Measurements from ENCODE around the gene PIGN. TPM values are rescaled to one million over a fixed set of nuclear protein-coding genes. Genes with fewer than 3 reads are reported as not detected.

Gene PIGN
- total RNA-seq, 1 donor from 2014 or later = 24.8 TPM

DNA sequence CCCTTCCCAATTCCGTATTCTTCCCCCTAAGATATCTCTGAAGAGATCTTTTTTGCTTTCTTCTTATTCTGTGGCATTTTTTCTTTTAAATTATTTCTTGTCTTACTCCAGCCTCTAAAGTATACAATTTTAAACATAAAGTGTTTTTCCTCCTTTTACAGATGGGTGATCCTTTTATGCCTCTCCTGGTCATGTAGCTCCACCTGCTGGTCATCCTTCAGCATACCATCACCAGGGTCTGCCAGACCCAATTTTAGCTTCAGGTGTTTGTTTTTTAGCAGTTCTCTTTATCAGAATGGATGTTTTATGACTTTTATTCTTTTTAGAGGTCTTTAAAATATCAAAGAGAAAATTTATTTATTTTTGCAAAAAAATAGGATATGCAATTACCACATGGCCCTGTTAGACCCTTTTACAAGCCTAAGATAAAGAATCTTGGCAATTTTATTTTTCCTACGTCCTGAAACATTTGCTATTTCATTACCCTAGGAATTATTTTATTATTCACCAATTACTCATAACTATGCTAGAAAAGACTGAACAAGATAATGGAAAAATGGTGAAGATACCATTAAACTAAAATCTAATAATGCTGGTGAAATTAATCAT is 55.5 kb downstream of the PIGN start:
- intact Hi-C loops (cut with DNase I) = loop anchor here (5.0 to 10.0 kb wide), 4 partner anchors 229 to 1044 kb away; no protein-coding TSS in a partner anchor
- DNase-seq (ENCODE audit: low spot score) = no peak

DNA sequence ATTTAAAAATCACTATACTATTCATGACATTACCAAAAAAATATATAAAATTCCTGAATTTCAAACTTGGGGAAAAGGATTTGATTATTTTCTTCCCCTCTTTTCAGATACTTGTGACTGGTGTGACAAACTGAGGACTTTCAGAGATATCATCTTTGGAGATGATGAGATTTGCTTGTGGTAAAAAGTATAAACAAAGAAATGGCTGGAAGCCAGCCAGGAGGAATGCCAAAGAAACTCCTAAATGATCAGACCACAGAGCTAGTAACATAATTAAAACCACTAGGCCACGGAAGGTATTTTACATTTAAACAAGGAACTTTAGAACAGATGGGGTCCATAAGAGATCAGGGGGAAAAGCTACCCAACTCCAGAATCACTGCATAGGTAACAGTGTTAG is 58.7 kb downstream of the PIGN start:
- intact Hi-C loops (cut with DNase I) = no loop called here
- no peak for DNase-seq (ENCODE audit: low spot score)

GRCh38 chr18:62126737-62127136 is 60.1 kb downstream of the PIGN start:
- no peak for DNase-seq (ENCODE audit: low spot score)
- intact Hi-C loops (cut with DNase I) = no loop called here

DNA sequence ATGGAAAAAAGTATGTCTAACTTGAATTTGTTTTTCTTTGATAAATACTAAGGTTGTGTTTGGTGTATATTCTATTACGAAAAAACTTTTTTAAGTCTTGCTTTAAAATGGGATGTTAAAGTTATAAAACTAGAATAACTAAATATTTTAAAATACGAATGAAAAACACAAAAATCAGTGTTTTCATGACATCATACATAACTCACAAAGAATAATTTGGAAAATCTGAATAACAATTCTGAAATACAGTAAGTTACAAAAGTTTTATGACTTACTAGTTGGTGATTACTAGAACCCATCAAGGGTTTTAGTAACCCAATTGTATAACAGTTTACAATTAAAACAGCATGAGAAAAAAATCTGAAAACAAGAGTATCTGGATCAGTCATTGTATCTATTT is 61.2 kb downstream of the PIGN start:
- no peak for DNase-seq (ENCODE audit: low spot score)
- intact Hi-C loops (cut with DNase I) = no loop called here

DNA sequence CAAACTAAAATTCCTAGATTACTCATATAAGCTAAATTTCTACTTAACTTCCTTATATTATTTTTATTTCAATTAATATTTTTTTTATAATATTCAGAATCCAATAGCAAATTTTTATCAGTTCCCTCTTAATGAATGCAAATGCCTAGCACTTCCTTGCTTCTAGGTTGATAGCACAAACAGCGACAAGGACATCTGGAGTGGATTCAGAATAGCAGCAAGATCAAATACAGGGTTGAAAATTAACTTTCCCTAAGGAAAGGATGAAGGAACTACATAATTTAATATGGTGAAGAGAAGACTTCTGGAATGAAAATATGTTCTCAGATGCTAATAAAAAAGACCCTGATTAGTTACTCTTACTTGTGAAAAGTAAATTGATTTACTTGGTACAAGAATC is 64.5 kb downstream of the PIGN start:
- intact Hi-C loops (cut with DNase I) = no loop called here
- no peak for DNase-seq (ENCODE audit: low spot score)

- DNase-seq (ENCODE audit: low spot score) = no peak
- intact Hi-C loops (cut with DNase I) = no loop called here
These were observed 67.0 kb downstream of the PIGN start for GRCh38 chr18:62119884-62120283.

DNA sequence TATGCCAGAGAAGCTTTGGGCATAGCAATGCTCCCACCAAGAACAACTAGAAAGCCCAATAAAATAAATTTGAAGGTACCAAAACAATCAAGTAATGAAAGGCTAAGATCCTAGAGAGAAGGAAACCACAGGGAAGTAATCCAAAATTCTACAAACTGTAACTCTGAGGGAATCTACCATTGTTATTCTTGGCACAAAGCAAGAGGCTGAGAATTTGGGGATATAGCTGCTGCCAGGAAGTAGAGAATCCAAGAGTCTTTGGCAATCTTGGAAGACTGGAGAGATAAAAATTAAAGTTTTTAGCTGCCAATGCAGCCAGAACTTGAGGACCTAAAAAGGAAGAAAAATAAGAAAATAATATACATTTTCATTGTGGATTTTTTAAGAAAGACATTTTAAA is 68.5 kb downstream of the PIGN start:
- intact Hi-C loops (cut with DNase I) = no loop called here
- DNase-seq (ENCODE audit: low spot score) = no peak

GRCh38 chr18:62109676-62110075 is 77.2 kb downstream of the PIGN start:
- intact Hi-C loops (cut with DNase I) = no loop called here
- no peak for DNase-seq (ENCODE audit: low spot score)

DNA sequence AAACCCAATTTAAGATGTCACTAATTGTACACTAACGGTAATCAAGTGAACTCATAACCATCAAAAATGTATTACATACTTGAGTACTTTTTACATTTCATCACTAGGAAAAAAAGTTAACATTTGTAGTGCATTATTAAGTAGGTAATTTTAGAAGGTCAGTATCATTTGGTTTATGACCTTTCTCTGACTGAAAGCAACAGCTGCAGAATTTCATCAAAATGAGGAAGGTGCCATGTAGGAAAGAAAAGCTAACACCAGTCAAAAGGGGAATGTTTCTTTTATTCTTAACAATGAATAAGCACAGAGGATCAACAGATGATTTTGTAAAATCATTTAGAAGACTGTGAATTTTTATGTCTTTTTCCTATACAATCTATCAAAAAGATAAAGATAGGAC is 79.0 kb downstream of the PIGN start:
- intact Hi-C loops (cut with DNase I) = no loop called here
- no peak for DNase-seq (ENCODE audit: low spot score)

- intact Hi-C loops (cut with DNase I) = no loop called here
- DNase-seq (ENCODE audit: low spot score) = no peak
These were observed 80.6 kb downstream of the PIGN start for GRCh38 chr18:62106271-62106670.

- no peak for DNase-seq (ENCODE audit: low spot score)
- intact Hi-C loops (cut with DNase I) = no loop called here
These were observed 81.5 kb downstream of the PIGN start for GRCh38 chr18:62105376-62105775.

GRCh38 chr18:62102221-62102620 is 84.6 kb downstream of the PIGN start:
- DNase-seq (ENCODE audit: low spot score) = no peak
- intact Hi-C loops (cut with DNase I) = no loop called here

DNA sequence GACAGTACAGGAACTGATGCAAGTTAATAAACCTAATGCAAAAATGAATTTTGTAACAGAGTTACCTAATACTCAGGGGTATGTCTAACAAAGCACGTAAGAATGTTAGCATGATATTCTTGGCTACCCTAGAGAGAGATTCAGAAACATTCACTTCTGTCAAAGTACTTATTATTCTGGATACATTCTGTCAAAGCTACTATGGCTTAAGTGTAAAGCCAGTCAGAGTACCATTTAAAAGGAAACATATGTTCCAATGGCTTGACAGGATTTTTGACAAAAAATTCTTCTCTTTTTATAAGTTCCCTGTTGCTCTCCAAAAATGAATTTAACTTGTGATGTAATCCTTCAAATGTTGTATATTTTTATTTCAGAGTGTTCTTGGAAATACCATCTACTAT is 85.5 kb downstream of the PIGN start:
- DNase-seq (ENCODE audit: low spot score) = no peak
- intact Hi-C loops (cut with DNase I) = no loop called here

- DNase-seq (ENCODE audit: low spot score) = no peak
- intact Hi-C loops (cut with DNase I) = no loop called here
These were observed 87.9 kb downstream of the PIGN start for GRCh38 chr18:62098960-62099359.

- intact Hi-C loops (cut with DNase I) = no loop called here
- DNase-seq (ENCODE audit: low spot score) = no peak
These were observed 89.2 kb downstream of the PIGN start for GRCh38 chr18:62097698-62098097.

DNA sequence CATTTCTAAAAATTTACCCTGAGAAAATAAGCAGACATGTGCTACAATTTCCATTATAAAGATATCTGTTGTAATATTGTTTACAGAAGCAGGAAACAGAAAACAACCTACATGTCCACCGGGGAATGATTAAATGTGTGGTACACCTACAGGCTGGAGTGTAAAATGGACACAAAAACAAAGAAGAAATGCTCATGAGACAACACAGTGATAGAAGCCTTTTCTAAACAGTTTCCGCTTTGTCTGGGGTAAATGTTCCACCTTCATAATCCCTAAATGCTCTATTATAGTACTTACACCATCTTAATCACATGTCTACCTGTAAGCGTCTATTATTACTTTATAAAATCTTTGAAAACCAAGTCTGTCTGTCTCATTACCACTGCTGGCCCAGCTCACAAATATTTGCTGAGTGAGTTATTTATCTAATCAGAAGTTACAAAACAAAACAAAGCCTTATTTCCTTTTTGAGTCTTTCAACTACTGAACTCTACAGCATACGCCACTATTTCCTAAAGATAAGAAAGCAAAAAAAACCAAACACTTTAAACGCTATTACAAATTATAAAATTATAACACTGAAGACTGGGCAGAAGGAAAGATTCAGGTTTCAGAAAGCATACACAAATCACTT is 95.3 kb downstream of the PIGN start:
- DNase-seq (ENCODE audit: low spot score) = no peak
- intact Hi-C loops (cut with DNase I) = no loop called here

DNA sequence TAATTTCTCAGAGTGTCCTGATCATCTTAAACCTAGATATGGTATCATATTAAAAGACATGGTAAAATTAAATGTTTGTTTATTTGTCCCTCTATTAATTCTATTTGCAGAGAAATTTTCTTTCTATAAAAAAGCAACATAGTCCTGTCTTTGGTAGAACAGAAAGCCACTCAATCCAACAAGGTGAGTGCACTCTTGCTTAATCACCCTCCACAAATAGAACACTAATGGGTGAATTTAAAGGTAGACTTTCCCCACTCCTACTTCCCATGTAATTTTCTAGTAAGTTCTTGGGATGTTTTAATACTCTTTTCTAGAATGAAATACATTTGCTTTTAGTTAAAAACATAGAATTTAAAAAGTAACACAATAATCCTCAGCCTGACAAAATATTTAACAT is 97.7 kb downstream of the PIGN start:
- intact Hi-C loops (cut with DNase I) = no loop called here

DNA sequence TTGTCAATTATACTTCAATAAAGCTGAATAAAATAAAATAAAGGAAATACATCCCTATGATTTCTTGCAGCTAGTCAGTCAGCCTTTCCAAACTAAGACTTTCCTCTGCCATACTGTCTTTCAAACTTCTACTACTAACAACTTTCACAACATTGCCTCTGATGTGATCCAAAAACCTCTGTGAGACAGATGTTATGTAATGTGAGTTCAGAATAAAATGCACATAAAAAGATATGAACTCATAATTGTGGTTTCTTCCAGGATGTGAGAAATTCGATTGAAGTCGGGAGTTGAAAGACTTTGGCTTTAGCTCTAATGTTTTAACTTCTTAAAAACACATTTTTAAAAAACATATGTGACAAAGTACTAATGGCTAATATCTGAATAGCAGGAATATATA is 98.7 kb downstream of the PIGN start:
- no peak for DNase-seq (ENCODE audit: low spot score)
- intact Hi-C loops (cut with DNase I) = no loop called here

More for the DNA sequence above, 97.7 kb downstream of the PIGN start:
- no peak for DNase-seq (ENCODE audit: low spot score)

DNA sequence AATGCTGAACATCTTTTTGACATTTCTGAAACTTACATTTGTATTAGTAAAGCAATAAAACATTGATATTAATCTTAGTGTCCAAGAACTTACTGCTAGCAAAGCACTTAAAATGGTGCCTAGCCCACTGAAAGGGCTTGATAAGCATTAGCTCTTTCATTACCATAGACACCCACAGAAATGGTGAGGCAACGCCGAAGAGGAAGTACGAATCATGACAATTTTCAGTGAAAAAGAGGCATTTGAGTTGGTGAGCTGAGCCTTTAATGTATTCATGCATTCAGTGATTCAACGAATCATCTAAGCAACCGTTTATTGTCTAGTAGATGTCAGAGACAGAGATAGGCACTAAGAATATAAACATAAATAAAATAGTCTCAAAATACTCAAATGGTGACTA is 101.1 kb downstream of the PIGN start:
- intact Hi-C loops (cut with DNase I) = no loop called here
- no peak for DNase-seq (ENCODE audit: low spot score)

DNA sequence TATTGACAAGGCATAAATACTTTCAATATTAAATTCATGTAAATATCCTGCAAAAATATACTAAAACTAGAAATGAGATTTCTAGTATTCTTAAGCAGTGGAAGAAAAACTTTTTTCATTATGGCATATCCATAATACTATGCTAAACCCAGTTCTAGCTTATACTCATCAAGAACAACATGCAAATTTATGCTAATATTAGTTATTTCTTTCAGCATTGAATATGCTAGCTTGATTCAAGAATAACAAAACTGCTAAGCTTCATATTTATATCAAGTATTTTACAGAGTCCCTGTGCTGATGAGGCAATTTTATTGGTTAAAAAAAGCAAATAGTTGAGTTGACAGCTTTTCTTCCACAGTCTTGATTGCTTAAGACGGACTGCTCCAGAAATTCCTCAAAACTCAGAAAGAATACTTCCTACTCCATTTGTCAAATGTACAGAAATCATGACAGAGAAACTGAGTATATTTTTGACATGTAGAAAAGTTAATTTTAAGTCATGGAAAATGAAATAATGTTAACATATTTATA is 105.0 kb downstream of the PIGN start:
- DNase-seq (ENCODE audit: low spot score) = no peak
- intact Hi-C loops (cut with DNase I) = no loop called here

GRCh38 chr18:62081248-62081647 is 105.6 kb downstream of the PIGN start:
- intact Hi-C loops (cut with DNase I) = no loop called here
- no peak for DNase-seq (ENCODE audit: low spot score)
